H4 (cell line): ENCODE measurements around the gene KLB. TPM values are rescaled to one million over a fixed set of nuclear protein-coding genes. Genes with fewer than 3 reads are reported as not detected.
"Not testable (repeated sequence)": the region's sequence is repeated elsewhere in the genome, so short reads cannot be mapped to it uniquely, and the experiment has no call there.

Experiments used
- DNase-seq: peaks from one replicate; pipeline ENCODE4 v3.0.0-alpha.2; 2015; ENCODE audit warnings: low spot score
- total RNA-seq: library from RNA; depleted of rRNA; stranded (reverse); fragments of >200 nt; shearing (Covaris generic); gene quantifications from 2 replicates; pipeline ENCODE4 v1.2.3, GENCODE V29; 2014

Gene KLB
- total RNA-seq, 1 experiment from 2014 or later: not detected

DNA sequence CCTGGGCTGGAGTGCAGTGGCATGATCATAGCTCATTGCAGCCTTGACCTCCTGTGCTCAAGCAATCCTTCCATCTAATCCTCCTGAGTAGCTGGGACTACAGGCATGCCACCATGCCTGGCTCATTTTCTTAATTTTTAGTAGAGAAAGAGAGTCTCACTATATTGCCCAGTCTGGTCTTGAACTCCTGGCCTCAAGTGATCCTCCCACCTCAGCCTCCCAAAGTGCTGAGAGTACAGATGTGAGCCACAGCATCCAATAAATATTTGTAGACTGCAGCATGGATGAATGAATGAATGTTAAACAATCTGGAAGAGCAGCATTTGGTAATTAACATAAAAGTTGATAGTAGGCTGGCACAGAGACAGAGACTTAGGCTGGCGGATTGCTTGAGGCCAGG lies 20.0 kb downstream of the KLB start:
- no peak for DNase-seq

DNA sequence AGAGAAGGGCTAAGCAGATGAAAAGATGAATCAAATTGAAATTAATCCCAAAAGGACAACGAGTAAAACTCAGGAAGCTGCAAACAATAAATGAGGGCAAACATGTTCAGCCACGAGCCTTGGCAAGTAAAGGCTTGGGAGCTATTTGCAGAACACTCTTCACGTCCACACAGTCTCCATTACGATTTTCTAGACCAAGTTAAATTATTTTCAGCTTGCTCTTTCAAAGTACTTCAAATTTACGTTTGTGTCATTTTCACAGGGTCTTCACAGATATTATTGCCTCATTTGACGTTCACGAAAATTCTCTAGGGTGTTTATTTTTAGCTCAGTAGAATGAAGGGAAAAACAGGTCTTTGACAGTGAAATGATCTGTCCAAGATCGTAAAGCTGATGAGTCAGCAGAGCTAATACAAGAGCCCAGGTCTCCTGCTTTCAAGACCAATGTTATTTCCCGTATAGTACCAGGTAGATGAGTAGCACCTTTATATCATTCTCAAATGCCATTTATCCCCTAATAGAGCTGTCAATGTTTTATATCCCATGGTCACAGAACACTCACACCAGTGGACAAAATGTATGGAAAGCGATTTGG lies 20.9 kb downstream of the KLB start:
- no peak for DNase-seq

DNA sequence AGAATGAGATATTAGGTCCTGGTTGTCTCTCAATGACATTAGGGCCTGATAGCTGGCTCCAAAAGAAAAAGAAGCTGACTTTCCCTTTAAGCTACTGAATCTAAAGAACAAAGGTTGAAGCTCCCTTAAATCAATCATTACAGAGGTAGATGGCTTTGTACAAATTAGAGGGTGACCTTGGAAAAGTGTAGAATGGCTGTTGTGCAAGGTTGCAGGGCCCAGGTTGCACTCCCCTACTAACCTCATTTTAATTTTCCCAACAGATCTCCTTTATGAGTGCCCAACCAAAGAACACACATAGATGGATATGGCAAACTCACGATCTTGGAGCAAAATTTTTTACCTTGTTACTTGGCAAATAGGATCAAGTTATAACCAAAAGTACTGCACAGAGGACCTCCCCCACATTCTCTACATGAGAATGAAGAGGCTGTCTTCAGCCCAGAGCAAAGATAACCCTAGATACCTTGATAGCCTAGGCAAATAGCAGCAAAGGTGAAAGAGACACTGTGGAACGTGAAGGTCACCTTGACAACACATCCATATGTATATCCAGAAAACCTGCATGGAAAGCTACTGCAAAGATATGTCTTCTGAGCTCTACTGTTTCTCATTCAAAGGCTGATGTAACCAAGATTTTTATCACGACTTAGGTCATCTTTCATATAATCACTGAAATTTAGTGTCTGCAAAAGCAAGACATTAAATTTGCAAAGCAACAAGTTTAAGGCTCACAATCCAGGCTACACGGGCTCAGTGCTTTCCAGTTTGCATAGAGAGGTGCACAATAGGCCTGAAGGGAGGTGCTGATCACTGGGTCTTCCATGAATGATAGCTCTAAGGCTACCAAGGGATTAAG lies 23.0 kb downstream of the KLB start:
- no peak for DNase-seq

DNA sequence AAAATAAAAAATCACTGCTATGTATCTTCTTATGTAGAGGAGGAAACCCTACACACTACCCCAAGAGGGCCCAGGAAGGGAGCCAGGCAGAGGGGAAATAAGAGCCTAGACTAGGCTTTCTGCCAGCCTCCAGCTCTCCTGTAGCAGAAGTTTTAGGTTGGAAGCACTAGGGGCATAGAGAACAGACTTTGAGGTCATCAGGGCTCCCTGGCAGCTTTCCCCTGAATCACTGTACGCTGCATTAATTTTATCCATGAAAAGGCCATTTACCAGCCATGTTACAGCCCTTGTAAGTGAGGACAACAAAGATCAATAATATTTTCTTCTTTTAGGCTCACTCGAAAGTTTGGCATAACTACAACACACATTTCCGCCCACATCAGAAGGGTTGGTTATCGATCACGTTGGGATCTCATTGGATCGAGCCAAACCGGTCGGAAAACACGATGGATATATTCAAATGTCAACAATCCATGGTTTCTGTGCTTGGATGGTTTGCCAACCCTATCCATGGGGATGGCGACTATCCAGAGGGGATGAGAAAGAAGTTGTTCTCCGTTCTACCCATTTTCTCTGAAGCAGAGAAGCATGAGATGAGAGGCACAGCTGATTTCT lies 27.3 kb downstream of the KLB start:
- no peak for DNase-seq

DNA sequence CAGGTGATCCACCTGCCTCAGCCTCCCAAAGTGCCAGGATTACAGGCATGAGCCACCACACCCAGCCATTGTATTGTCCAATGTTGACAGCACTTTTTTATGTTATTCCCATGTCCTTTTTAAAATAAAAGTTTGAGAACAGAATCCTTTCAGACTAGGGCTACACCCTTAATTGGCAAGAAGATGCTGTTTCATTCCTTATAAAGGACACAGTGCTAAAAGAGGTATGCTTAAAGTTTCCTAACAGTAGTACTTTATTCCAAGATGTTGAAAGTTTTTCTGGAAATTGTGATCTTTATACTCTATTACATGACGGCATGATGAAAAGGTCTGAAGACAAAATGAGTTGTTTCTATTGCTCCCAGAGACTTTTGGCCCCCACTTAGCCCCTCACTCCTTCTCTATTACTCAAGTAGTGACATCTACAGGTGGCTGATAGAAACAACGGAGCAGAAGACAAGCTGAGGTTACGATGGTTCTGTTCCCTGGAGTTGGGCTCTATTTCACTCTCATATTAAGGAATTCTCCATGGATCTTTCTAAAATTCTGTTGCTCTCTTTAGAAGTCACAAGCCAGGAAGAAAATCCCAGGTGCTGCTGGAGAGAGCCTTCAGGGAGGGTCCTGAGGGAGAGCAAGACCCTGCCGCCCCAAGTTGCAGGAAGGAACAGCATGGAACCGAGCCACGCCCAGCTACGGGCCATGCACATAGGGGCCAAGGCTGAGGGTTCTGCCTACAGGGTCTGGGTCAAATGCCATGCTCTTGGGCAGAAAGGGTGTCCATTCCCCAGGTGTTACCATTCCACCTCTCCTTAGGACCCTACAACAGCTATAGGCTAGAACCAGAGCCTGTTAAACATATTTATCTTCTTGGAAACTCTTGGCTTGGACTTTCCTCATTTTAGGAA lies 29.2 kb downstream of the KLB start:
- DNase-seq: no peak

DNA sequence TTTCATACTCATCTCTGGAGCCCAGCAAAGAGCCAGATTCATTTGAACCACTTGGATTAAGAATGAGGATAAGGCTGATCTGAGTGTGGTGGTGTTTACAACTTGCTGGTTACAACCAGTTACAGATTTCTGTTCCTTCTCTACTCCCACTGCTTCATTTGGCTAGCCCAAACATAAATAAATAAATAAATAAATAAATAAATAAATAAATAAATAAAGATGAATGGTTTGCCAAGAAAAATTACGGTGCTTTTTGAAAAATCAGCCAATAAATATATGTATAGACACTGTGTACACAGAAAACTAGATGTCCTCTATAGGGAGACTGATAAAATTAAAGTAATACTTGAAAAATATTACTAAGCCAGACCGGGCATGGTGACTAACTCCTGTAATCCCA lies 34.9 kb downstream of the KLB start:
- no peak for DNase-seq

DNA sequence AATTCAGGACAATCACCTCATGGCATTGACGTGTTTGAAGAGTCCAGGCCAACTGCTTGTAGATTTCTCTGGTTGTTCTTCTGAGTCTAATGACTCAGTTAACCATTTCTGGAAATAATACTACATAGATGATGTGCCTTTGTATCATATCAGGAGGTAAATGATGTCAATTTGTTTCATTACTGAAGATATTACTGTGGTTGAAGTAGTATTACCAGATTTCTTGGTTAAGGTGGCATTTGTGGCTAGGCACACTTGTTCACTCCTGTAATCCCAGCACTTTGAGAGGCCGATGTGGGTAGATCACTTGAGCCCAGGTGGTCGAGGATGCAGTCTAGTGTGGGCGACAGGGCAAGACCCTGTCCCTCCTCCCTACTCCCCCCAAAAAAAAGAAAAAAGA lies 36.3 kb downstream of the KLB start:
- DNase-seq: no peak

DNA sequence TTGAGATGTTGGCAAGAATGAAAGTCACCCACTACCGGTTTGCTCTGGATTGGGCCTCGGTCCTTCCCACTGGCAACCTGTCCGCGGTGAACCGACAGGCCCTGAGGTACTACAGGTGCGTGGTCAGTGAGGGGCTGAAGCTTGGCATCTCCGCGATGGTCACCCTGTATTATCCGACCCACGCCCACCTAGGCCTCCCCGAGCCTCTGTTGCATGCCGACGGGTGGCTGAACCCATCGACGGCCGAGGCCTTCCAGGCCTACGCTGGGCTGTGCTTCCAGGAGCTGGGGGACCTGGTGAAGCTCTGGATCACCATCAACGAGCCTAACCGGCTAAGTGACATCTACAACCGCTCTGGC lies 39.7 kb downstream of the KLB start:
- DNase-seq: no peak

DNA sequence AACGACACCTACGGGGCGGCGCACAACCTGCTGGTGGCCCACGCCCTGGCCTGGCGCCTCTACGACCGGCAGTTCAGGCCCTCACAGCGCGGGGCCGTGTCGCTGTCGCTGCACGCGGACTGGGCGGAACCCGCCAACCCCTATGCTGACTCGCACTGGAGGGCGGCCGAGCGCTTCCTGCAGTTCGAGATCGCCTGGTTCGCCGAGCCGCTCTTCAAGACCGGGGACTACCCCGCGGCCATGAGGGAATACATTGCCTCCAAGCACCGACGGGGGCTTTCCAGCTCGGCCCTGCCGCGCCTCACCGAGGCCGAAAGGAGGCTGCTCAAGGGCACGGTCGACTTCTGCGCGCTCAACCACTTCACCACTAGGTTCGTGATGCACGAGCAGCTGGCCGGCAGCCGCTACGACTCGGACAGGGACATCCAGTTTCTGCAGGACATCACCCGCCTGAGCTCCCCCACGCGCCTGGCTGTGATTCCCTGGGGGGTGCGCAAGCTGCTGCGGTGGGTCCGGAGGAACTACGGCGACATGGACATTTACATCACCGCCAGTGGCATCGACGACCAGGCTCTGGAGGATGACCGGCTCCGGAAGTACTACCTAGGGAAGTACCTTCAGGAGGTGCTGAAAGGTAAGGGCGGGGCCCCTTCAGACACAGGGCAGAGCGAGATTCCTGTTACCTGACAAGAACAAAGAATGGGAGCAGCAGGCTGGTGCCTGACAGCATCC lies 40.3 kb downstream of the KLB start:
- DNase-seq: no peak

DNA sequence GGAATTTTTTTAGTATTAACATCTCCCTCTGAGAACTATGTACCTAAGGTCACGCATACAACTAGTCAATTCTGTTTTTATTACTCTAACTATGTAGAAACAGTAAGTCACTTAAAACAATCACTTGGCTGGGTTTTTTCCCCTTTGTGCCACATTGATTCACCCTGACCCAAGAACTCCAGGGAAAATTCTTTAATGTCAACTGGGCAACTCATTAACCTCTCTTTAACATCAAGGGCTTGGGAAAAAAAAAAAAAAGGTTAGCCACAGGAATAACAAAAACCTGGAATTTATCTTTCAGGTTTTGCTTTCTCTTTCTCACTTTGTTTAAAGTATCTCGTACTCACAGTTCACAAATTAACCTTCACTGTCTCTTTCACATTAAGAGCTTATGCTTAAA lies 43.9 kb downstream of the KLB start:
- no peak for DNase-seq

DNA sequence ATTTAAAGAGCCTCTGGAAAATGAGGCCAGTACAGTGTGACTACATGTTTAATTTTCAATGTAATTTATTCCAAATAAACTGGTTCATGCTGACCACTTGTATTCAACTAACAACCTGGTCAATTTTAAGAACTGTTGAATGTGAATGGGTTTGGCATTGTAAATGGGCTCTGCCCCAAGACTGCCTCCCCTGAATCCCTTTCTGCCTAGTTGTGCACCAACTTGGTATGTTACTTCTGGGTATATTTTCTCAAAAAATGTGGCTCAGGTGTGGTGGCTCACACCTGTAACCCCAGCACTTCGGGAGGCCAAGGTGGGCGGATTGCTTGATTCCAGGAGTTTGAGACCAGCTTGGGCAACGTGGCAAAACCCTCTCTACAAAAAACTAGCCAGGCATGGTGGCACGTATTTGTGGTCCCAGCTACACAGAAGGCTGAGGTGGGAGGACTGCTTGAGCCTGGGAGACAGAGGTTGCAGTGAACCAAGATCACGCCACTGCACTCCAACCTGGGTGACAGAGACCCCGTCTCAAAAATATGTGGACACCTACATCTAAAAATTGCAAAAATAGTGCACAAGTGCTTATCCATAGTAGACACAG lies 44.8 kb downstream of the KLB start:
- no peak for DNase-seq

DNA sequence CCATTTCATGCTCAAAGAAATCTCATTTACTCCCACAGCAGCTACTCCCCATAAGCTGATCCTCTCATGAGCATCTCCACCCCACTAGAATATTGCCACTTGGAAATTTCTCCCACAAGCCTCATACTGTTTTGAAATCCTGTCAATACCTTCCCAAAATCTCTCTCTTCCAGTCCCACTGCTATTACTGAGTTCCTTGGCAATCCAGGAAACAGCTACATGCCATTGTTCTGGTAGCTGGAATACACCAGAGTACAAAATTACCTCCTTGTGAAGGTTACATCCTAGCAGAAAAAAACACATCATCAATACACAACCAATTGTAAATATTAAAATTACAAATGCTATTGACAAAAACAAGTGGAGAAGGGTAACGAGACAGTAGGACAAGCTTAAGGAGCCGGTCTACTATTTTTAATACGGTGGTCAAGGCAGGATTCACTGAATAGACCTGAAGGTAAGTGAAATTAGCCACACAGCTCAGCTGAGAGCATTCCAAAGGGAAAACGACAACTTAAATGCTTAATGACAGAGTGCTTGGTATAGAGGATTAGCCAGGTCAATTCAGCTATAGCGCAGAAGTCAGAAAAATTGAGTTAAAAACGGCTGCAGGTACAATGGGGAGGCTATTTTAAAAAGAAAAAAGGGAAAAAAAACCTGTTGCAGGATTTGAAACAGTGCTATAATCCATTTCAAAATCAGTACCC lies 45.6 kb downstream of the KLB start:
- no peak for DNase-seq

DNA sequence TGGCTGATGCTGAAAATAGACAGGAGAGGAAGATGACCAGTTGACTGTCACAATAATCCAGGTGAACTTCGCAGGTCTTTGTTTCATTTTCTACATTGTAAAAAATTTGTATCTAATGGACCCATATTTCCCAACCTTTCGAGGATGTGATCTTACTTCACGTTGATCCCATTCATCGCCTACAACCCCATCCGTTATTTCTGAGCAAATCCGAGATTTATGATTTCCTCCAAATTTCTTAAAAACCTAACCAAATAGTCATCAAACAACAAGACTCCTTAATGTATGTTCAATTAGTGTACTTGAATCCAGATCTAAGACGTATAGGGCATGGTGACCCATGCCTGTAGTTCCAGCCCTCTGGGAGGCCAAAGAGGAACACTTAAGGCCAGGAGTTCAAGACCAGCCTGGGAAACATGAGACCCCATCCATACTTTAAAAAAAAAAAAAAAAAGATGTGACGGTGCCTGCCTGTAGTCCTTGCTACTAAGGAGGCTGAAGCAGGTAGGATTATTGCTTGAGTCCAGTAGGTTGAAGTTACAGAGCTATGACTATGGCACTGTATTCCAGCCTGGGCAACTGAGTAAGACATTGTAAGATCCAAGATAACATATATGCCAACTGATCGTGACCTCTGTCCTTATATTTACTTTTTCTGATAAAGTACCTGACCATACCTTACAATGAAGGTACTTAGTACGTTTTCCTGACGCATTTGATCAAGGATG lies 46.3 kb downstream of the KLB start:
- no peak for DNase-seq

DNA sequence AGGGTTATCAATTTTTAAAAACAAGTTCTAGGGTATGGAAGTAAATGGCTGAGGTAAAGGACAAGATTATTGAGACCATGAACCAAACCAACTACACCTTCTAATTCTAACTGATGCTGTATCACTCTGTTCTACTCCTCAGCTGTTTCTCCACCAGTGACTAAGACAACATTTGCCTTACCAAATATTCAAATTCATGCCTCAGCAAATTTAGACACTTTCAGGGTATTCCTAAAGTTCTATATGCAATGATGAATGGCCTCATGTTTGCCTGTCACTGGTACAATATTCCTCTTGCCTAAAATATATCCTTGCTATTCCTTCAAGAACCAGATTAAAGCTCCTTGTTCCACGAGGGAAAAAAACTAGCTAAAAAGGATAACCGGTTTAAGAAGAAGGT lies 47.0 kb downstream of the KLB start:
- DNase-seq: no peak

DNA sequence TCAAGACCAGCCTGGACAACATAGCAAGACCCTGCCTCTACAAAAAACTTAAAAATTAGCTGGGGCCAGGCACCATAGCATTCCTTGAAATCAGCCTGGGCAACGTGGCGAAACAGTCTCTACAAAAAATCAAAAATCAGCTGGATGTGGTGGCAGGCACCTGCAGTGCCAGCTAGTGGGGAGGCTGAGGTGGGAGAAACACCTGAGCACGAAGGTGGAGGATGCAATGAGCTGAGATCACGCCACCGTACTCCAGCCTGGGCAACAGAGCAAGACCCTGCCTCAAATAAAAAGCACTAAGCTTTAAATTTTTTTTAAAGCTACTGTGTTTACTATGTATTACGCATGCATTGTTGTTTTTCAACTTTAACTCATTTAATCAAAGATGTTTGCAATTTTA lies 48.8 kb downstream of the KLB start:
- no peak for DNase-seq

DNA sequence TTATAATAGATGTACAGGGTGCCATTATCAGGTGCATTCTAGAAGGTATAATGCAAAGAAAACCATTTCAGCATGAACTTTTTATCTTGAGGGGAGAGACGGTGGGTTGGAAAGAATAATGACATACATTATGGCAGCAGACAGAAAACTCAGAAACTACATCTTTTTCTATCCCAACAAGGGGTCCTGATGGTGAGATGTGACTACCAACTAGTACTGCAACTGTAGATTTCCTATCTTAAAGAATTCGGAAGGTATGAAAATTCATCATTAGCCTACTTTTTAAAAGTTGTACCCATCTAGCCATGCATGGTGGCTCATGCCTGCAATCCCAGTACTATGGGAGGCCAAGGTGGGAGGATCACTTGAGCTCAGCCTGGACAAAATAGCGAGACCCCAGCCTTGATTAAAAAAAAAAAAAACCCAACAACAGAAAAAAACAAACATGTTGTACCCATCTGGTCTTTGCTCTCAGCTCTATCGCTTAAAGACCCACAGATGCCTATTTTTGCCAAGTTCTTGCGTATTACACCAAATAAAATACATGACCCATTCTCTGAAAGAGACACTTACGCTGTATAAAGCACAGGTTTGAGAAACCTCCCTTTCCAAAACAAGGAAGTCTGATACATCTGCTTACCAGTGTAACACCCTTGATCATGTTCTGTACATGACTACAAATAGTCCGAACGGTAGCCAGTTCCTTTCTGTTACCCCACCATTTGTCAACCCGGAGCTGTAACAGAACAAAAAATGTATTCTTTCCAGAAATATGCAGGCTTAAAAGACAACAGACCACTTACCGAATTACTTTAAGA lies 50.4 kb downstream of the KLB start:
- no peak for DNase-seq

DNA sequence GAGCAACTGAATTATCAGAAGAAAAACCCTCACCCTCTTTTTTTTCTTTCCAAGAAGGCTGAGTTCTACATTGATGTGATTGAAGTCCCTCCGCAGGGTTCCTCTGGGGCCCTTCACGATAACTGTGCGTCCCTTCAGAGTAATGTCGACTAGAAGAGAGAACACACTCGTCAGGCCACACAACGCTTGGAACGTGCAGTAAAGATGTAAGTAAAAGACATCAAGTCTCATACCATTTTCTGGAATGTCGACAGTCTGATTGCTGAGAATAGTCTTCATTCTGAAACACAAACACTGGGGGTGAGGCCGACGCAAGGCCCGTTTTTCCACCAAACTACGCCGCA lies 51.4 kb downstream of the KLB start:
- not testable (repeated sequence) for DNase-seq

DNA sequence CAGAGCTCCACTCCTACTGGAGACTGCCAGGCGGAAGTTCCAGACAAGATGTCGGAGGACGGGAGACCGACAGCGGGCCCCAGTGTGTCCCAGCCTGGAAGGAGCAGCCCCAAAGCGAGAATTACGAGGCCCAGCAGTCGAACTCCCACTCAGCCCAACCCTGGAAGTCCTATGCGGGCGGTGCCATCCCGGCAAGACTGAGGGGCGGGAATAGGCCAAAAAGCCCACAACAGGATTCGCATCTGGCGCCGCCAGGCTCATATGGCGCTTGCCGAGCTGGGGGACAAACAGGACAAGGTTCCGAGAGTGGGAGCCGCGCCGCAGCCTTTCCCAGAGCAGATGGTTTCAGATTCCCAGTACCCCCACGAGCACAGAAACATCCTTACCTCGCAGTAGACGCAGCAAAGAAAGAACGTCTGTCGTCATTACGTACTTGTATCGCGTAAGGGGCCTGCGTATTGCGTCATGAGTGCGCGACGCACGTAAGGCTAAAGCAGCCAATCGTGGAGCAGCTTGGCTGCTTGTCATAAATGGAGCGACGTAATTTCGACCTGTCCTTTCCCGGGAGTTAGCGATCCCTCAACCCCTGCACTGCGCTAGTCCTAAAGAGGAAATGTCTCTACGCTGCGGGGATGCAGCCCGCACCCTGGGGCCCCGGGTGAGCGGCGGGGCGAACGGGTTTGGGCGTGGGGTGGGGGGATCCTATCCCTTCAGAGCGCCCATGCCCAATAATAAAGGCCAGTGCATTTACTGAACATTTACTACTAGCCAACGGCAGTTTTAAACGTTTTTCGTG lies 52.0 kb downstream of the KLB start, which contains the start of the genes LIAS and RPL9:
LIAS (plus strand) TSS at position 552 of the 796 bp plus-strand sequence; CDS start at position 614, 62 bp downstream.
RPL9 (minus strand) TSS at position 418 of the 796 bp plus-strand sequence. CDS start 483 bp downstream, outside the sequence.
- peak; percentile 100 for DNase-seq
